Stomach (tissue), 4 donors: ENCODE results near the gene TK1.

Experiments used
- POLR2AphosphoS5 ChIP-seq, 3 donors: sonication (generic); formaldehyde crosslinking; IDR thresholded peaks; one replicate each; pipeline ENCODE4 v1.6.1; 2016; ENCODE audit warnings: antibody characterized with exemption in 3 of 3
- TF ChIP-seq, protein P1 (sequence below), 7 experiments: fragments of 450-650 bp in 4 of 7; fragments of 200-600 bp in 3 of 7; sonication (generic) in 3 of 7; IDR thresholded peaks; one replicate each; pipeline ENCODE4 v1.5.1; 2016 to 2019; ENCODE audit warnings: antibody characterized with exemption in 7 of 7, control low read depth in 2 of 7, mild to moderate bottlenecking in 1 of 7

DNA sequence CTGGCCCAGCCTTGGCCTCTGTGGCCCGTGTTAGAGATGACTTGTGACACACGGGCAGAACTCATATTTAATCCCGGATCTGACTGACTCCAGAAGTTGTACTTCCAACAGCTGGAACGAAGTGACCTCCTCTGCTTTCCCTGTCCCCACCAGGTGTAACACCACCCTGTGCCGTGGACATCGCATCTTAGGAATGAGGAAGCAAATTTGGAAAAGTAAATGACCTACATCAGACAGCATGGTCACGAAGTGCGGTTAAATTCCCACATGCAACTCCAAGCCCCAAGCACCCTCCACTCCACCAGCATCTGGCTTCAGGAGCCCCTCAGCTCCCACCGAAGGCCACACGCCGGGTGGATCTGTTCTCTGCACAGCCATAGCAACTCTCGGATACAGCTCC is 2.9 kb downstream of the TK1 start:
- no peak for TF ChIP-seq POLR2AphosphoS5 (IDR thresholded peaks at IDR 0.05)
- TF ChIP-seq, protein P1, sequence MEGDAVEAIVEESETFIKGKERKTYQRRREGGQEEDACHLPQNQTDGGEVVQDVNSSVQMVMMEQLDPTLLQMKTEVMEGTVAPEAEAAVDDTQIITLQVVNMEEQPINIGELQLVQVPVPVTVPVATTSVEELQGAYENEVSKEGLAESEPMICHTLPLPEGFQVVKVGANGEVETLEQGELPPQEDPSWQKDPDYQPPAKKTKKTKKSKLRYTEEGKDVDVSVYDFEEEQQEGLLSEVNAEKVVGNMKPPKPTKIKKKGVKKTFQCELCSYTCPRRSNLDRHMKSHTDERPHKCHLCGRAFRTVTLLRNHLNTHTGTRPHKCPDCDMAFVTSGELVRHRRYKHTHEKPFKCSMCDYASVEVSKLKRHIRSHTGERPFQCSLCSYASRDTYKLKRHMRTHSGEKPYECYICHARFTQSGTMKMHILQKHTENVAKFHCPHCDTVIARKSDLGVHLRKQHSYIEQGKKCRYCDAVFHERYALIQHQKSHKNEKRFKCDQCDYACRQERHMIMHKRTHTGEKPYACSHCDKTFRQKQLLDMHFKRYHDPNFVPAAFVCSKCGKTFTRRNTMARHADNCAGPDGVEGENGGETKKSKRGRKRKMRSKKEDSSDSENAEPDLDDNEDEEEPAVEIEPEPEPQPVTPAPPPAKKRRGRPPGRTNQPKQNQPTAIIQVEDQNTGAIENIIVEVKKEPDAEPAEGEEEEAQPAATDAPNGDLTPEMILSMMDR (IDR thresholded peaks at IDR 0.05): no peak
